T follicular helper cell (primary cell): ENCODE data around the gene WDR90.

Experiments used
- DNase-seq: peaks from one replicate; pipeline ENCODE4 v3.0.0-alpha.2; 2020; ENCODE audit warnings: low read depth

WDR90 gene

DNA sequence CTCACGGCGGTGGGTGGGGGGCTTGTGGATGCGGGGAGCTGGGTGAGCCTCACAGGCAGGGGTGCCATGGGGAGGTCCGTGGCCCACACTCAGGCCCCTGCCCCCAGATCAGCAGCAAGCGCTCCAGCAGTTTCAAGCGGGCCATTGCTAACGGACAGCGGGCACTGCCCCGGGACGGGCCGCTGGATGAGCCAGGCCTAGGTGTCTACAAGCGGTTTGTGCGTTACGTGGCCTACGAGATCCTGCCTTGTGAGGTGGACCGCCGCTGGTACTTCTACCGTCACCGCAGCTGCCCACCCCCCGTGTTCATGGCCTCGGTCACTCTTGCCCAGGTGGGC is 27.4 kb downstream of the WDR90 start:
- DNase-seq, result no peak

- DNase-seq, result no peak
Observed at GRCh38 chr16:676913-677312, 27.7 kb downstream of the WDR90 start.

GRCh38 chr16:677316-678190 is 28.4 kb downstream of the WDR90 start:
- no peak for DNase-seq

DNA sequence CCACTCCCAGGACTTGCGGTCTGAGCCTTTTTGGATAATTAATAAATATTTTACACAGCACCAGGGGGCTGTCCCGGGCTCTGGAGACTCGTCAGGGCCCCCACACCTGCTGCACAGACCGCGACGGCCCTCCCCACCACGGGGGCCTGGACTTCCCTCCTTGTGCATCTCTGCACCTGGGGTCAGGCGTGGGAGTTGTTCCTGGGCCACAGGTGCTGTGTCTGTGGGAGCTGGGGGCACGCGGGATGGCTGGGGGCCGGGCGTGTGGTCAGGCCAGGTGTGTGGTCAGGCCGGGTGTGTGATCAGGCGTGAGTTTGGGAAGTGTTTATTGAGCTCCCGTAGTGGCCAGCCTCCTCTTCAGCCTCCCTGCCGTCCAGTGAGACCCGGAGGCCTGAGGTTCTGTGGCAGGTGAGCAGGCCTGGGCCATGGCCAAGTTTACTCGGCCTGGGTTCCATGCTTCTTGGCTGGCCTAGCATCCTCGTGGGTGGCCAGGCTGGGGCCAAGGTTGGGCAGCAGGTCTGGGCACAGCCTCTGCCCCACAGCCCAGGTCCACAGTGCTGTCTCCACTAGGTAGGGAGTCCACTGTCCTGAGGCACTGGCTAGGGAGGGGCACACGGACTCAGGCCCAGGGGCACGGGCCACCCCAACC is 29.2 kb downstream of the WDR90 start:
- DNase-seq, result no peak

DNA sequence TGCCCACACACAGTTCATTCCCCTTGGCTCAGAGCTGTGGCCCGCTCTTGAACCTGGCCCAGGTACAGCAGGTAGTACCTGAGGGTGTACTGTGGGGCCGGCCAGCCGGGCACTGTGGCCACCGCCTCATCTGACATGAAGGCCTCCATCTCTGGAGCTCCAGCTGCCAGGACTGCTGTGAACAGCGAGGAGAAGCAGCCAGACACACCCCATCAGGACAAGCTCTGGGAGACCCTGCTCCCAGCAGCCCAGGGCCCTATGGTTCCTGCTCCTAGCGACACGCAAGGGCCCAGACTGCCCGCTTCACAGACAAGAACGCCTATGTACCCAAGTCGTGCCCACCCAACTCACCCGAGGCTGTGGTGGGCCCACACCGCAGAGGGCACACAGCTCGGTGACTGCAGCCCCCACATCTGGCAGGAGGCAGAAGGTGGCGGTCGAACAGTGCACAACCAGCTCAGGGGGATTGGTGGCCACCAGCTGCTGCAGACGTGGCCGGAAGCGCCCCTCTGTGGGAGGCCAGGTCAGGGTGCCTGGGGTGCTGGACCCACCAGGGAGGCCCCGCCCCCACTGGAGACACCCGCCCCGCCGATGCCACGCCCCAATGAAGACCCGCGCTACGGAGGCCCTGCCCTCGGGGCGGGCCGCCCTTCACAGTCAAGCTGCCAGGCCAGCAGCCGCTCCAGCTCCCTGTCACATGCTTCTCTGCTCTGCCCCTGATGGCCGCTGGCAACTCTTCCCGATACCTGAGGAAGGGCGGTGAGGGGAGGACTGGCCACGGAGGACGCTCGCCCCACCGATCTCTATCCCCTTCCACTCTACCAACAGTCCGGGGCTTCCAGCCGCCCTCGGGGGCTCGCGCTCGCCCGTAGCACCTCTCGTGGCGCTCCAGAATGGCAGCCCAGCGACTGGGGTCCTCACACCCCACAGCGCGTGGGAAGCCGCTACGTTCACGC is 30.0 kb downstream of the WDR90 start:
- no peak for DNase-seq

GRCh38 chr16:679814-680624 is 30.9 kb downstream of the WDR90 start, which contains the start of gene STUB1:
STUB1 (plus strand) TSS chr16:680410; CDS start chr16:680526, 116 bp downstream.
- peak; percentile 87 for DNase-seq

DNA sequence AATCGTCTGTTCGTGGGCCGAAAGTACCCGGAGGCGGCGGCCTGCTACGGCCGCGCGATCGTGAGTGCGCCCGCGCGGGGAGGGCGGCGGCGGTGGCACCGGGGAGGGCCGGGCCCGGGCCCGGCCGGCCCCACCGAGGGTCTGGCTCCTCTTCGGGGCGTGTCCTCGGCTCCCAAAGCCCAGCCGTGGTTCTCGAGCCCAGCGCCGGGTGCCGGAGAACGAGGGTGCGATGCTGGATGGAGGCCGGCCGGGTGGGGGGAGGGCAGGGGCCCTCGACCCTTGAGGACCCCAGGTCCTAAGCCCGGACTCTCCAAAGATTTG is 31.4 kb downstream of the WDR90 start:
- DNase-seq, result no peak

GRCh38 chr16:680967-681745 is 32.0 kb downstream of the WDR90 start:
- no peak for DNase-seq

DNA sequence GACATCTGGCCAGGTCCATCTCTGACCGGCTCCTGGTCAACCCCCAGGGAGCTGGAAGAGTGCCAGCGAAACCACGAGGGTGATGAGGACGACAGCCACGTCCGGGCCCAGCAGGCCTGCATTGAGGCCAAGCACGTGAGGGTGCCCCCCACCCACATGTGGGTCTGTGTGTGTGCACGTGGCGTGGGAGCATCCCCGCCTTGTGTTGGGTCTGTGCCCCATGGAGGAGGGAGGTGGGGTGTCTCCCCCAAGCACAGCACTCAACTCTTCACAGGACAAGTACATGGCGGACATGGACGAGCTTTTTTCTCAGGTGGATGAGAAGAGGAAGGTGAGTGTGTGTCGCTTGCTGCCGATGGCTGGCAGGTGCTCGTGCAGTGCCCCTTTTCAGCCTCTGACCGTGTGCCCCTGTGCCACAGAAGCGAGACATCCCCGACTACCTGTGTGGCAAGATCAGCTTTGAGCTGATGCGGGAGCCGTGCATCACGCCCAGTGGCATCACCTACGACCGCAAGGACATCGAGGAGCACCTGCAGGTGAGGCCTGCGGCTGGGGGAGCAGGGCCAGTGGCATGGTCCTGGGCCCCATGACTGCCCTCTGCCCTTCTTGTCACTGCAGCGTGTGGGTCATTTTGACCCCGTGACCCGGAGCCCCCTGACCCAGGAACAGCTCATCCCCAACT is 32.7 kb downstream of the WDR90 start:
- DNase-seq, result no peak

DNA sequence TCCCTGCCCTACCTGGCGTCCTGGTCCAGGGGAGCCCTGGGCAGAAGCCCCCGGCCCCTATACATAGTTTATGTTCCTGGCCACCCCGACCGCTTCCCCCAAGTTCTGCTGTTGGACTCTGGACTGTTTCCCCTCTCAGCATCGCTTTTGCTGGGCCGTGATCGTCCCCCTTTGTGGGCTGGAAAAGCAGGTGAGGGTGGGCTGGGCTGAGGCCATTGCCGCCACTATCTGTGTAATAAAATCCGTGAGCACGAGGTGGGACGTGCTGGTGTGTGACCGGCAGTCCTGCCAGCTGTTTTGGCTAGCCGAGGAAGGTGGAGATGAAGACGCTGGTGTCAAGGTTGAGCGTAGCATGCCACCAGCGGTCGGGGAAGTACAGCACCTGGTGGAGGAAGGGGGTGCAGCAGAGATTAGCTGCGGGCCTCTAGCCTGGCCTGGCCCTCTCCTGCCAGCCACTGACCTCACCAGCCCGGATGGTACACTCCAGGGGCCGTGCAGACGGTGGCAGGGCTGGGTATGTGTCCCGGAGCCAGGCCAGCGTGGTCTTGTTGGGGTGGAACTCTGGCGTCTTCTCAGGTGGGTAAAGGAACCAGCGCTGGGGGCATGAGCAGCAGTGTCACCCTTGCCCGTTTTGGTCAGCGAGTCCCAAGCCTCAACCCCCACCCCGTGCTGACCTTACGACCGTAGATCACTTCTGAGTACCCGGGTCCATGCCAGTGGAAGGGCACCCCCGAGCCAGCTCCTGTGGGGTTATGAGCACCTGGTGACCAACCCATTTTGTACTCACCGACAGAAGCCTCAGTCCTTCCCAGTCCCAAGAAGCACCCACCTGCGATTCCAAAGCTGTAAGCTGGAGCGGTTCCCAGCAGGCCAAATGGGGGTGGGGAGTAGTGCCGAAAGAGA is 33.6 kb downstream of the WDR90 start:
- no peak for DNase-seq

GRCh38 chr16:683396-684070 is 34.4 kb downstream of the WDR90 start:
- no peak for DNase-seq

DNA sequence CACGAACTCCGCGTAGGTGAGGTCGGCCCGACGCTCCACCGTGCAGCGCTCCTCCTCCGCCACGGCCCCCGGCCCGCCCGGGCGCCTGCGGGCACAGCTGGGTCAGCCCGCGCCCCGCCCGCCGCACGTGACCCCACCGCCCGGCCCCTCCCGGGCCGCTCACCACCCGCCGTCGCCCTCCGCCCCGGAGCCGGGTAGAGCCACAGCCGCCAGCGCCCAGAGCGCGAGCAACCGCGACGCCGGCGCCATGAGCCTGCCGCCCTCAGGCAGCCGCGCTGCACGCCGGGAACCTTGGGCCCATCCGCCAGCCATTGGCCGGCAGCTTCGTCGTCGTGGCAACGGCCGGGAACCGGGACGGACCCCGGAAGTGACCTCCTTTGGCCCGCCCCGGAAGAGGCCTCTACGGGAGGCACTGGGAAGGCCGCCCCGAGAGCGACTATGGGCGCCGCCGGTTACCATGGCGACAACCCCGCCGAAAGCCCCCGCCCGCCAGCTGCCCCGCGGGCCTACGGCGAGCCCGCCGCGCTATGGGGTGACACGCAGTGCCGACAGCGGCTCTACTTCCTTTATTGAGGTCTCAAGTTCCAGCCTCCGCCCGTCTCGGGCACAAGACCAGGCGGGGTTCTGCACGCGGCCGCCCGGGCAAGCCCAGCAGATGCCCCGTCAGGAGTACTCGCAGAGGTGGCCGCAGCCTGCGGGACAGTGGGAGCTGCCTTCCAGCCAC is 35.1 kb downstream of the WDR90 start, which contains the start of gene JMJD8:
TSS of gene JMJD8 (minus strand) at position 264 of the 724 bp plus-strand sequence. CDS start at position 249, 15 bp downstream.
- DNase-seq, result peak; percentile 91

- DNase-seq, result no peak
Observed at GRCh38 chr16:684961-685696, 36.0 kb downstream of the WDR90 start.

DNA sequence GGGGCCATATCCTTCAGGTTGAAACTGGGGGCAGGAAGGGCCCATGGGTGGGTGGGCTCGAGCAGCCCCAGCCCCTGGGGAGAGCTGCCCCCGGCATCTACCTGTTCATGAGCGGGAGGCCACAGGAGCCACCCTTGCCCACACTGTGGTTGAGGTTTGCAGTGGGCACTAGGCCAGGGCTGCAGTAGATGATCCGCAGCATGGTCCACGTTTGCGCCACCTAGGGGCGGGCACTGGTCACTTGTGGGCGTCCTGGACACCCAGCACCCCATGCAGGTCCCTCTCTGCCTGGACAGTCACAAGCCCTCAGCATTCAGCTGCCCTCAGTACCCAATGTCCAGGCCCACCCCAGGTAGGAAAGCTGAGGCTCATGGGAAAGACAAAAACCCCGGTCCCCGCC is 36.8 kb downstream of the WDR90 start:
- DNase-seq, result no peak

- DNase-seq, result no peak
Observed at GRCh38 chr16:686459-687260, 37.5 kb downstream of the WDR90 start.

DNA sequence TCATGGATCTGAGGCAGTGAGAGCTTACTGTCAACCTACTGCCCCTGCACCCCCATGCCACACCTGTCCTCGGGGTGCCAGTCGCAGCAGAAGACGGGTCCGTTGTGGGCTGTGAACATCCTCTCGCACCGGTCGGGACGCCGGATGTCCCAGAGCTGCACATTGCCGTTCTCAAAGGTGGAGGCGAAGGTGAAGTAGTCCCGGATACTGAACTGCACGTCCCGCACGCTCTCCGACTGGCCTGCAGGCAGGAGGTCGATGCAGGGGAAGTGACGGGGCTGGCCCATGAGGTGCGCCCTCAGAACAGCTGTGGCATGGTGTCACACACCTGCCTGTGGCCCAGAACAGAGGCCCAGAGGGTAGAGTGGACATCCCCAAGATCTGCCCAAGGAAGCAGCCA is 38.3 kb downstream of the WDR90 start:
- DNase-seq, result no peak
